Ishikawa (cell line): ENCODE data around the gene PTPRE.

Experiments
- CEBPB ChIP-seq: IDR thresholded peaks from 2 replicates; pipeline ENCODE4 v1.6.1; 2012
- USF1 ChIP-seq: IDR thresholded peaks from 2 replicates; pipeline ENCODE4 v1.6.1; 2012

DNA sequence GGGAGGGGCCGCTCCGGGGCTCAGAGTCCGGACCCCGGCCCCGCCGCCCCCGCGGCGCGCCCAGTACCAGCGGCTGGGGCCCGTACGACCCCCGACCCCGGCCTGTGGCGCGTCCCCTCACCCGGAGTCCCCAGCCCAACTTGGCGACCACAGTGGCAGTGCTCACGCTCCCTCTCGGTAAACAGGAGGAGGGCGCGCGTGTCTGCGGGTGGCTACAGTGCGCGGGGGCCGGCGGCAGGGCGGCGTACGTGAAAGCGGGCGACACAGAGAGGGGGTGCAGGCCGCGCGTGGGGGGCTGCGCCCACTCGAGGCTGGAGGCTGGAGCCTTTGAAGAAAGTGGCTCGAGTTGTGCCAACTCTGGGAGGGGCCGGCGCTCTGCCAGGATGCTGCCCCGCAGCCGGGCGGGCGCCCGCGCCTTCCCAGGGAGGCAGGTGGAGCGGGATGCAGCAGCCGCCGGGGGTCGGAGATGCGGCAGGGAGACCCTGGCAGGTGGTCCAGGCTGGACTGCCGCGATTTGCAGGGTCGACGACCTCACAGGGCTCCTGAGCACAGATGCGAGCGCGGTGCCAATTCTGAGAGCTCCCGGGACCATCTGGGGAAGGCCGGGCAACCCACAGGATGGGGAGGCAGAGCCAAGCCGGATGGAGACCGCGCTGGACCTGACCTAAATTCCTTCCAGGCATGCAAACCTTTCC lies 655 bp downstream of the PTPRE start:
- TF ChIP-seq CEBPB (no peak), USF1 (no peak)
